SU-DHL-6 (cell line): ENCODE data around the gene HOXC13.

Experiments used
- H2AFZ ChIP-seq: fragments of 200-600 bp; sonication (generic); 2 replicates; pipeline ENCODE4 v1.6.1; 2014; ENCODE audit warnings: low read depth, mild to moderate bottlenecking, moderate library complexity, mixed read lengths, antibody characterized with exemption, low read length; ENCODE audit not compliant: severe bottlenecking
- H3F3A ChIP-seq: fragments of 200-600 bp; shearing (Covaris generic); 2 replicates; pipeline ENCODE4 v1.6.0; 2016; ENCODE audit warnings: antibody characterized with exemption, mild to moderate bottlenecking; ENCODE audit not compliant: insufficient read depth
- H3K27ac ChIP-seq: fragments of 200-600 bp; sonication (generic); 2 replicates; pipeline ENCODE4 v1.5.1; 2016; ENCODE audit warnings: low read depth, mild to moderate bottlenecking, low read length, moderate library complexity, mixed read lengths
- H3K27me3 ChIP-seq: fragments of 200-600 bp; sonication (generic), shearing (Covaris generic); 2 replicates; pipeline ENCODE4 v1.6.0; 2014; ENCODE audit warnings: mild to moderate bottlenecking, low read length
- H3K36me3 ChIP-seq: fragments of 200-600 bp; sonication (generic); 2 replicates; pipeline ENCODE4 v1.6.1; 2014; ENCODE audit warnings: mild to moderate bottlenecking, low read length, mixed read lengths
- H3K4me2 ChIP-seq: fragments of 300-600, 200-600 bp; shearing (Covaris generic), sonication (generic); 2 replicates; pipeline ENCODE4 v1.6.0; 2014; ENCODE audit warnings: low read length, low read depth, mild to moderate bottlenecking; ENCODE audit not compliant: poor library complexity, severe bottlenecking
- H3K4me3 ChIP-seq: fragments of 200-600 bp; sonication (generic); 2 replicates; pipeline ENCODE4 v1.5.1; 2014; ENCODE audit warnings: antibody characterized with exemption, low read length, mild to moderate bottlenecking, mixed read lengths; ENCODE audit not compliant: insufficient read depth, poor library complexity, severe bottlenecking
- H3K79me2 ChIP-seq: fragments of 200-600 bp; sonication (generic); 2 replicates; pipeline ENCODE4 v1.6.1; 2014; ENCODE audit warnings: mild to moderate bottlenecking, low read length, moderate library complexity; ENCODE audit not compliant: insufficient read depth
- H3K9ac ChIP-seq: fragments of 200-600 bp; sonication (generic); 2 replicates; pipeline ENCODE4 v1.7.0; 2014; ENCODE audit warnings: mild to moderate bottlenecking, low read length
- H3K9me2 ChIP-seq: fragments of 200-600 bp; sonication (generic); replicated peaks from 2 replicates; pipeline ENCODE4 v1.6.1; 2014; ENCODE audit warnings: low read length; ENCODE audit not compliant: insufficient read depth
- H3K9me3 ChIP-seq: fragments of 200-600 bp; sonication (generic); 2 replicates; pipeline ENCODE4 v1.6.1; 2014; ENCODE audit warnings: low read length, mixed read lengths; ENCODE audit not compliant: insufficient read depth
- H4K20me1 ChIP-seq: fragments of 200-600 bp; sonication (generic); 2 replicates; pipeline ENCODE4 v1.6.1; 2014; ENCODE audit warnings: low read depth, mild to moderate bottlenecking, antibody characterized with exemption, low read length, moderate library complexity, mixed read lengths
- CTCF ChIP-seq: fragments of 200-600 bp; sonication (generic); IDR thresholded peaks from one replicate; pipeline ENCODE4 v1.5.1; 2017; ENCODE audit warnings: antibody characterized with exemption, mild to moderate bottlenecking, low read length, moderate library complexity; ENCODE audit not compliant: insufficient read depth, poor library complexity, severe bottlenecking
- EZH2phosphoT487 ChIP-seq: fragments of 200-600 bp; sonication (generic), shearing (Covaris generic); conservative IDR thresholded peaks from 2 replicates; pipeline ENCODE4 v1.6.1; 2018; ENCODE audit warnings: mild to moderate bottlenecking, antibody characterized with exemption, low read length, moderate library complexity, mixed read lengths

Gene HOXC13

GRCh38 chr12:53947743-53948142 is 9.1 kb downstream of the HOXC13 start:
- Histone ChIP-seq H3K9me3 (no peaks in the 10 kb centered on the region), H3K27ac (no peak overlapping the region), H2AFZ (no peak overlapping the region), H3K36me3 (no peaks in the 10 kb centered on the region), H4K20me1 (no peaks in the 10 kb centered on the region), H3K79me2 (no peaks in the 10 kb centered on the region), H3K9me2 (no peaks in the 10 kb centered on the region), H3F3A (no peaks in the 10 kb centered on the region), H3K9ac (no peak overlapping the region), H3K4me3 (no peak overlapping the region), H3K27me3 (no peaks in the 10 kb centered on the region), H3K4me2 (no peak overlapping the region)
- no peak for TF ChIP-seq CTCF
- TF ChIP-seq EZH2phosphoT487, result no peak

- no peaks in the 10 kb centered on the region for H3K36me3 ChIP-seq
- no peak overlapping the region for H3K27ac ChIP-seq
- H3K9me3 ChIP-seq, result no peaks in the 10 kb centered on the region
- no peaks in the 10 kb centered on the region for H4K20me1 ChIP-seq
- H3K79me2 ChIP-seq, result no peaks in the 10 kb centered on the region
- H3K4me2 ChIP-seq, result no peak overlapping the region
- no peak overlapping the region for H3K9ac ChIP-seq
- no peaks in the 10 kb centered on the region for H3K9me2 ChIP-seq
- H3K27me3 ChIP-seq, result no peaks in the 10 kb centered on the region
- no peaks in the 10 kb centered on the region for H3F3A ChIP-seq
- TF ChIP-seq CTCF, result no peak
- TF ChIP-seq EZH2phosphoT487, result no peak
- no peak overlapping the region for H2AFZ ChIP-seq
- no peak overlapping the region for H3K4me3 ChIP-seq
Observed at GRCh38 chr12:53948650-53949593, 10.3 kb downstream of the HOXC13 start.

GRCh38 chr12:53949631-53950436 is 11.2 kb downstream of the HOXC13 start:
- no peak overlapping the region for H3K9ac ChIP-seq
- no peaks in the 10 kb centered on the region for H3K27me3 ChIP-seq
- H3K36me3 ChIP-seq, result no peaks in the 10 kb centered on the region

More at GRCh38 chr12:53949631-53950436, 11.2 kb downstream of the HOXC13 start:
- Histone ChIP-seq H3K79me2 (no peaks in the 10 kb centered on the region), H3F3A (no peaks in the 10 kb centered on the region), H4K20me1 (no peaks in the 10 kb centered on the region), H3K4me3 (no peak overlapping the region), H3K9me3 (no peaks in the 10 kb centered on the region), H3K4me2 (no peak overlapping the region), H3K27ac (no peak overlapping the region), H3K9me2 (no peaks in the 10 kb centered on the region), H2AFZ (no peak overlapping the region)
- no peak for TF ChIP-seq EZH2phosphoT487
- no peak for TF ChIP-seq CTCF
